ENCODE measurements around the gene GDPD4.

The GDPD4 gene

DNA sequence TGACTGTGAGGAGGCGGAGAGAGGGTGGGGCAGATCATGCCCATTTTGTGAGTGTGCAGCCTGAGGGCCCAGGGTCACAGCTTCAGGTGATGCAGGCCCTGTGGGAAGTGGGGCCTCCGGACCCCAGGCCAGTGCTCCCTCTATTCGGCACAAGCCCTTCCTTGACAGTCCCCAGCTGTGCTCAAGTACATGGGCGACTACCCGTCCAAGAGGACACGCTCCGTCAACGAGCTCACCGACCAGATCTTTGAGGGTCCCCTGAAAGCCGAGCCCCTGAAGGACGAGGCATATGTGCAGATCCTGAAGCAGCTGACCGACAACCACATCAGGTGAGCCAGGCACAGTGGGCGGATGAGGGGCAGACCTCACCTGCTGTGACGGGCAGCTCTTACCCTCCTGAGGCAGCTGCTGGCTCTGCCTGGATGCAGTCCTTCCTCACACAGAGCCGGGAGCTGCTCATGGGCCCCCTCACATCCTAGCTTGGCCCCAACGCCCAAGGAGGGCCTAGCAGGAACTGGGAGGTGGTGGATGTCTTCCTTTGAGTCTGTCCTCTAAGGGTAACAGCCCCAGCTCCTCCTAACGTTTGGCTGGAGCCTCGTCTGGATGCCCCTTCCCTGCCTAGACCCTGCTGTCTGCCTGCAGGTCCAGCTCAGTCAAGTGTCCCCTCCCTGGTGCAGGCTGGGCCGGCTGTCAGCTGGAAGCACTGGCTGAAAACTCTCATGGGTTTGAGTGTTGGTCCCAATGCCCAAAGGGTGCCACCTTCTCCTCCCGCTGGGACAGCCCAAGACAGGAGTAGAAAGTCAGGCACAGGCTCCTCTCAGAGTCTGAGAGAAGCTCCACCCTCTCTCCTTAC is 97.4 kb downstream of the GDPD4 start:
- DNase-seq = no peak

DNA sequence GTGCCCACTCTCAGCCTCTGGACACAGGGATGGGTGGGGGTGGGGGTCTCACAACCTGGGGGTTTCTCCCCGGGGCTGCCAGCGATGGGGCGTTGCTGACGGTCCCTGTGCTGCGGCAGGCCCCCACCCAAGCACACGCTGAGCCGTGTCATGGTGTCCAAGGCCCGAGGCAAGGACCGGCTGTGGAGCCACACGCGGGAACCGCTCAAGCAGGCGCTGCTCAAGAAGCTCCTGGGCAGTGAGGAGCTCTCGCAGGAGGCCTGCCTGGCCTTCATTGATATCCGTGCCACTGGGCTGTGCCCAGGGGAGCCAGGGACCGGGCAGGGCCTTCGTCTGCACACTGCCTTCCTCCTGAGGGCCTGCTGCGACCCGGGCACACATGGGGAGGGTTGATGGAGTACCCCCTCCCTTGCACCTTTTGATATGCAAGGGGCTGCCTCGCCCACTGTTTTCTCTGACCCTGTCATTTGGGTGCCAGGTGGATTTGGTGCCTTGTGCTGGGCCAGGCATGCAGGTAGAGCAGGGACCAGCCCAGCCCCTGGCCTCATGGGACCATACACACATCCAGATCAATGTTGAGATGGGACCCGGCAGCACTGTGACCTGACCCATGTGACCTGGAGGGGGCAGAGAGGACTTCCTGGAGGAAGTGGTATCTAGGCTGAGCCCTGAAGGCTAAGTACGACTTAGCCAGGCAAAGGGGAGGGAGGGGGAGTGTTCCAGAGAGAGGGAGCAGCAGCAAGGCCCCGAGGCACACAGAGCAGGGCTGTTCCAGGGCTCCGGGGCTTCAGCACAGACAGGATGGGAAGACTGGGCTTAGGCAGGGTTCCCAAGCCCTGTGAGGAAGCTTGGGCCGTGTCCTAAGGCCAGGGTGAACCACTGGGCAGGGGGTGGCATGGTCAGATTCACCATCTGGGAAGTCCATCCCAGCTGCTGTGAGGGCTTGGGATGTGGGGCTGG is 98.3 kb downstream of the GDPD4 start:
- no peak for DNase-seq

DNA sequence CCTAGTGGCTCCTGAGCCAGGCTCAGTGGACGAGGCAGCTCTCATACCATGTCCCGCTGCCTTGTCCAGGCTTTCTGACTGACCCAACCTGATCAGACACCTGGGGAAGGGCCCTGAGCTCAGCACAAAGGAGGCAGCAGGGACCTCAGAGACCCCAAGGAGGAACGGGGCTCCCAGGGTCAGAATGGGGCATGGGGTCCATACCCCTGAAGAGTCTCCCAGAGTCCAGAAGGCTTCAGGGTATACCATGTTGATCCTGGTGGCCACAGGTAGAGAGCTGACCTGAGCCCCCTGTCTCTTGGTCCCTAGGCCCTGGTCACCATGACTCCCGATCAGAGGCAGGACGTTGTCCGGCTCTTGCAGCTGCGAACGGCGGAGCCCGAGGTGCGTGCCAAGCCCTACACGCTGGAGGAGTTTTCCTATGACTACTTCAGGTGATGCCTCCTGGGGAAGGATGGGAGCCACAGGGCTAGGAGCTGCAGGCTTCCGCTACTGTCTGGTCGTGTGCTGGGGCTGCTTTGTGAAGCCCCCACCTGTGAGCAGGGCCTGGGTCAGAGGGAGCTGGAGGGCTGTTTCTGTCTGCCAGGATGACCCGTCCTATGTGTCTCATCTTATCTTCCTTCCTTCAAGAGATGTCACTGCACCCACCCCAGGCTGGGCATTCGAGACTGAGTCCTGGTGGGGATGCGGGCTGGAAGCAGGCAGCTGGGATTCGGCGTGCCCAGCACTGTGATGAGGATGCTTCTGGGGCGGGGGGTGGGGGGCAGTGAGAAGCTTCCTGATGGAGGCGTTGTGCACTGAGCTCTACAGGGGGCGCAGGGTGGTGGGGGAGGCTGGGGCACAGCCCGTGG is 99.3 kb downstream of the GDPD4 start:
- DNase-seq = no peak

DNA sequence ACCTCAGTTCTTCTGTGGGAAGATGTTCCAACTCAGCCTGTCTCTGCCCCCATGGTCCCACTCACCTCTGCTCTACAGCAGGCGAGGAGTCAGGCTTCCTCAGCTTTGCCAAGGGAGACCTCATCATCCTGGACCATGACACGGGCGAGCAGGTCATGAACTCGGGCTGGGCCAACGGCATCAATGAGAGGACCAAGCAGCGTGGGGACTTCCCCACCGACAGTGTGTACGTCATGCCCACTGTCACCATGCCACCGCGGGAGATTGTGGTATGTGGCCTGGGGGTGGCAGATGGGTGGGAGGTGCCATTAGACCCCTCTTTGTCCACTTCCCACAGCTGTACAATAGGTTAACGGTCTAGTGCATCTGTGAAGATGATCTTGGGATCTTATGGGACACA is 100.1 kb downstream of the GDPD4 start:
- no peak for DNase-seq

GRCh38 chr11:77200351-77201268 is 100.9 kb downstream of the GDPD4 start:
- DNase-seq = no peak

DNA sequence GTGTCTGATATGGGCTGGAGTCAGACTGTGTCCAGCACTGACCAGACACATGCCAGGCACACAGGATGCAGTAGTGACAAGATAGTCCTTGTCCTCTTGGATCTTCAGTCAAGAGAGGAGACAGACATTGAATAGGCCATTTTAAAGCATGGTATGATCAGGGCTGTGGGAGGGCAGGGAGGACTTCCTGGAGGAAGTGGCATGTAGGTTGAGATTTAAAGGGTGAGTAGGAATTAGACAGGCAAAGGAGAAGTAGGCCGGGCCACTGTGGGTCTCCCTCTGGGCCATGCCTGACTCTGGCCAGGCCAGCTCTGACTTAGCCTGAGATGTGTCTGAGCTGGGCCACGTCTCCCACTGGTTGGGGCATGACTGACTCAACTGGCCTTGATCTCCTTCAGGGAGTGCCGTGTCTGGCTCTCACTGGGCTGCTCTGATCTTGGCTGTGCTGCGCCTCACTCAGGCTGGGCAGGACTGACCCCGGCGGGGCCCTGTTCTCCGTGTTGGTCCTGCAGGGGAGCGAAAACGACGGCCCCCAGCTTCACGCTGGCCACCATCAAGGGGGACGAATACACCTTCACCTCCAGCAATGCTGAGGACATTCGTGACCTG is 102.2 kb downstream of the GDPD4 start:
- DNase-seq = no peak

- peak; percentile 6 for DNase-seq
These were observed 103.0 kb downstream of the GDPD4 start for GRCh38 chr11:77198440-77198849.

- no peak for DNase-seq
These were observed 103.7 kb downstream of the GDPD4 start for GRCh38 chr11:77197626-77198320.

GRCh38 chr11:77196961-77197360 is 104.5 kb downstream of the GDPD4 start:
- DNase-seq = no peak

- no peak for DNase-seq
These were observed 106.3 kb downstream of the GDPD4 start for GRCh38 chr11:77195071-77195755.

- DNase-seq = no peak
These were observed 107.3 kb downstream of the GDPD4 start for GRCh38 chr11:77193911-77194830.

DNA sequence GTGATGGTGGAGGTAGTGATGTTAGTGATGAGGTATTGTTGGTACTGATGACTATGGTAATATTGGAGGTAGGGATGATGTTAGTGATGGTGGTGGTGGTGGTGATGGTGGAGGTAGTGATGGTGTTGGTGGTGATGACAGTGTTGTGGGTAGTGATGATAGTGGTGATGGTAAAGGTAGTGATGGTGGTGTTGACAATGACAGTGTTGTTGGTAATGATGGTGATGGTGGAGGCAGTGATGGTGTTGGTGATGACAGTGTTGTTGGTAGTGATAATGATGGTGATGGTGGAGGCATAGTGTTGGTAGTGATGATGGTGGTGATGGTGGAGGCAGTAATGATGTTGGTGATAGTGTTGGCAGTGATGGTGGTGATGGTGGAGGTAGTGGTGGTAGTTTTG is 108.3 kb downstream of the GDPD4 start:
- DNase-seq = no peak

GRCh38 chr11:77191823-77192495 is 109.5 kb downstream of the GDPD4 start:
- peak; percentile 3 for DNase-seq

- DNase-seq = no peak
These were observed 110.1 kb downstream of the GDPD4 start for GRCh38 chr11:77191429-77191822.

- no peak for DNase-seq
These were observed 111.0 kb downstream of the GDPD4 start for GRCh38 chr11:77190331-77191075.

DNA sequence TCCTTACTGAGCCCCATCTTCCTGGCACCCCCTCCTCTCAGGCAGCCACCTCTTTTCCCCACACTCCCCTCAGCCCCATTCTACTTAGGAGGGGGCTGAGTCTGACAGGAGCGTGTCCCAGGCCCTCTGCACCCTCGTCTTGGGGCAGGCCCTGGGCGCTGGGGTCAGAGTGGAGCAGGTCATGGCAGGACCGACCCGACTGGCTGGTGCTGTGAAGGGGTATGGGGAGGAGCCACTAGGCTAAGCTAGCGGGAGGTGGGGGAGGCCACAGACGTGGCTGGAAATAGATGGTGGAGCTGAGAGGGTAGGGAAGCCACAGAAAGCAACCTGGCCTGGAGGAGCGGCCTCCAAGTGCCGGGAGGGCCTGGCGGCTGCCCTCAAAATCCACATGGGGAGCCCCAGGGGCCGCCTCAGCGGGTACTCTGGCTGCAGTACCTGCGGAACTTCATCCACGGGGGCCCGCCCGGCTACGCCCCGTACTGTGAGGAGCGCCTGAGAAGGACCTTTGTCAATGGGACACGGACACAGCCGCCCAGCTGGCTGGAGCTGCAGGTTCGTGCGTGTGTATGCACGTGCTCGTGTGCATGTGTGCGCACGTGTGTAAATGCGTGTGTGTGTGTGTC is 111.8 kb downstream of the GDPD4 start:
- no peak for DNase-seq
